HG03039 (cell line): ENCODE results near the gene MRPL48.
A peak's percentile ranks its signal among the peaks of the same experiment; 100 is the strongest.
"Not testable (repeated sequence)": the region's sequence is repeated elsewhere in the genome, so short reads cannot be mapped to it uniquely, and the experiment has no call there.

Source experiments
- ATAC-seq: cut with Tn5 transposase; IDR thresholded peaks from one replicate; pipeline ENCODE4 v1.9.1; 2021; ENCODE audit warnings: mild to moderate bottlenecking, moderate library complexity; ENCODE audit not compliant: unreplicated experiment

MRPL48 gene

GRCh38 chr11:73833067-73833466, 45.4 kb downstream of the MRPL48 start:
- no peak for ATAC-seq

- no peak for ATAC-seq
Measured at GRCh38 chr11:73838443-73839122, 50.9 kb downstream of the MRPL48 start.

- ATAC-seq, result no peak
Measured at GRCh38 chr11:73839123-73839457, 51.4 kb downstream of the MRPL48 start.

GRCh38 chr11:73851046-73851764, 63.5 kb downstream of the MRPL48 start:
- ATAC-seq, result no peak

- no peak for ATAC-seq
Measured at GRCh38 chr11:73852049-73852448, 64.4 kb downstream of the MRPL48 start.

GRCh38 chr11:73854680-73855079, 67.0 kb downstream of the MRPL48 start:
- no peak for ATAC-seq

- ATAC-seq, result no peak
Measured at GRCh38 chr11:73856031-73856567, 68.4 kb downstream of the MRPL48 start.

- no peak for ATAC-seq
Measured at GRCh38 chr11:73859671-73860070, 72.0 kb downstream of the MRPL48 start.

GRCh38 chr11:73860202-73860601, 72.5 kb downstream of the MRPL48 start:
- no peak for ATAC-seq

GRCh38 chr11:73862986-73863385, 75.3 kb downstream of the MRPL48 start:
- no peak for ATAC-seq

GRCh38 chr11:73866095-73866579, 78.5 kb downstream of the MRPL48 start:
- ATAC-seq, result no peak

GRCh38 chr11:73866586-73866996, 78.9 kb downstream of the MRPL48 start:
- ATAC-seq, result no peak

- ATAC-seq, result no peak
Measured at GRCh38 chr11:73869332-73869949, 81.8 kb downstream of the MRPL48 start.

GRCh38 chr11:73870261-73870660, 82.6 kb downstream of the MRPL48 start:
- no peak for ATAC-seq

- no peak for ATAC-seq
Measured at GRCh38 chr11:73872749-73873357, 85.2 kb downstream of the MRPL48 start.

GRCh38 chr11:73875380-73875779, 87.7 kb downstream of the MRPL48 start:
- no peak for ATAC-seq

GRCh38 chr11:73875840-73876239, 88.2 kb downstream of the MRPL48 start:
- no peak for ATAC-seq

- ATAC-seq, result peak; percentile 95
Measured at GRCh38 chr11:73876424-73877310, 89.0 kb downstream of the MRPL48 start, which contains the start of the genes COA4 and PAAF1. Gene COA4, minus strand, starts transcription at chr11:73876846. Its CDS starts 3,468 bp downstream, at chr11:73873378. Gene PAAF1, plus strand, starts transcription at chr11:73876999. Its CDS starts 23 bp downstream, at chr11:73877022.

- no peak for ATAC-seq
Measured at GRCh38 chr11:73878771-73879170, 91.1 kb downstream of the MRPL48 start.

- not testable (repeated sequence) for ATAC-seq
Measured at GRCh38 chr11:73880449-73880848, 92.8 kb downstream of the MRPL48 start.
